IMR-90 (cell line): Measurements from ENCODE around the gene H2BK1. TPM values are rescaled to one million over a fixed set of nuclear protein-coding genes. Genes with fewer than 3 reads are reported as not detected.

ENCODE experiments used
- ATAC-seq: fragments of 200-7000 bp; cut with Tn5 transposase; 2 replicates; pipeline ENCODE4 v1.9.1; 2020; ENCODE audit warnings: low read depth, mild to moderate bottlenecking, moderate library complexity
- BruUV-seq: library from RNA; stranded (reverse); fragments of 400-500 nt; replicated peaks from 2 replicates; lab custom pipeline; 2021; lab: Mats Ljungman, UMichigan
- CTCF ChIA-PET: fragments of 300-600 bp; formaldehyde crosslinking; extraction: SDS; loops from one replicate; lab custom pipeline; 2021; ENCODE audit warnings: antibody characterized with exemption; lab: Yijun Ruan, JAX
- POLR2A ChIA-PET: fragments of 300-600 bp; sonication (Branson Sonifier 250); formaldehyde crosslinking; loops from one replicate; lab custom pipeline; 2022; ENCODE audit warnings: antibody characterized with exemption; ENCODE audit not compliant: unreplicated experiment; lab: Charles Lee
- DNase-seq: peaks from one replicate; pipeline ENCODE4 v3.0.0; 2013
- H2AFZ ChIP-seq: replicated peaks from 2 replicates; pipeline ENCODE3; 2013; ENCODE audit warnings: low read length, mild to moderate bottlenecking; ENCODE audit not compliant: poor library complexity
- H2AK5ac ChIP-seq: 2 replicates; pipeline ENCODE4 v1.6.1; 2013; ENCODE audit warnings: low read depth, low read length, inconsistent platforms
- H2AK9ac ChIP-seq: replicated peaks from 2 replicates; pipeline ENCODE3; 2013; ENCODE audit warnings: mild to moderate bottlenecking, low read depth, low read length, moderate library complexity; ENCODE audit not compliant: poor library complexity
- H2BK120ac ChIP-seq: 2 replicates; pipeline ENCODE4 v1.6.1; 2013; ENCODE audit warnings: low read depth, low read length, inconsistent platforms
- H2BK15ac ChIP-seq: 3 replicates; pipeline ENCODE4 v1.6.1; 2013; ENCODE audit warnings: low read depth, low read length, inconsistent platforms
- H2BK20ac ChIP-seq: 2 replicates; pipeline ENCODE4 v1.6.1; 2013; ENCODE audit warnings: low read depth, mild to moderate bottlenecking, inconsistent platforms, low read length, moderate library complexity
- H2BK5ac ChIP-seq: 2 replicates; pipeline ENCODE4 v1.6.1; 2013; ENCODE audit warnings: mild to moderate bottlenecking, low read depth, low read length, inconsistent platforms; ENCODE audit not compliant: poor library complexity, severe bottlenecking
- H3K14ac ChIP-seq: replicated peaks from 2 replicates; pipeline ENCODE4 v1.6.1; 2013; ENCODE audit warnings: low read depth, low read length, inconsistent platforms
- H3K18ac ChIP-seq: 2 replicates; pipeline ENCODE4 v1.6.1; 2013; ENCODE audit warnings: low read depth, low read length, control low read depth
- H3K23ac ChIP-seq: 2 replicates; pipeline ENCODE4 v1.6.1; 2013; ENCODE audit warnings: low read depth, low read length, inconsistent platforms
- H3K27ac ChIP-seq: 2 replicates; pipeline ENCODE4 v1.5.1; 2013; ENCODE audit warnings: mild to moderate bottlenecking, control low read depth, low read length; ENCODE audit not compliant: insufficient read depth
- H3K27me3 ChIP-seq: 2 replicates; pipeline ENCODE4 v1.6.1; 2013; ENCODE audit warnings: low read length; ENCODE audit not compliant: control insufficient read depth, insufficient read depth
- H3K36me3 ChIP-seq: 2 replicates; pipeline ENCODE4 v1.6.1; 2013; ENCODE audit warnings: low read length, mixed read lengths; ENCODE audit not compliant: control insufficient read depth, insufficient read depth
- H3K4ac ChIP-seq: 2 replicates; pipeline ENCODE4 v1.6.1; 2013; ENCODE audit warnings: low read depth, low read length, inconsistent platforms
- H3K4me1 ChIP-seq: 2 replicates; pipeline ENCODE4 v1.6.1; 2013; ENCODE audit warnings: low read length, mixed read lengths; ENCODE audit not compliant: control insufficient read depth, insufficient read depth
- H3K4me2 ChIP-seq: 2 replicates; pipeline ENCODE4 v1.6.1; 2013; ENCODE audit warnings: low read depth, mild to moderate bottlenecking, control low read depth, low read length, moderate library complexity
- H3K4me3 ChIP-seq: 2 replicates; pipeline ENCODE4 v1.5.1; 2013; ENCODE audit warnings: low read depth, mild to moderate bottlenecking, control low read depth, low read length, moderate library complexity; ENCODE audit not compliant: insufficient read depth
- H3K56ac ChIP-seq: 2 replicates; pipeline ENCODE4 v1.6.1; 2013; ENCODE audit warnings: low read length, inconsistent platforms; ENCODE audit not compliant: insufficient read depth; ENCODE audit errors: extremely low read depth
- H3K79me1 ChIP-seq, 2 experiments: 2 replicates each; pipeline ENCODE4 v1.6.1; 2013; ENCODE audit warnings: low read length in 2 of 2, inconsistent platforms in 1 of 2, low read depth in 1 of 2
- H3K9ac ChIP-seq: 2 replicates; pipeline ENCODE4 v1.6.1; 2013; ENCODE audit warnings: low read depth, low read length, control low read depth
- H3K9me1 ChIP-seq: 2 replicates; pipeline ENCODE4 v1.6.1; 2013; ENCODE audit warnings: low read length, inconsistent platforms; ENCODE audit not compliant: insufficient read depth
- H3K9me3 ChIP-seq: 2 replicates; pipeline ENCODE4 v1.6.1; 2013; ENCODE audit warnings: low read length; ENCODE audit not compliant: control insufficient read depth, insufficient read depth
- H4K20me1 ChIP-seq: 2 replicates; pipeline ENCODE4 v1.6.1; 2013; ENCODE audit warnings: low read length, inconsistent platforms; ENCODE audit not compliant: insufficient read depth
- H4K5ac ChIP-seq: 2 replicates; pipeline ENCODE4 v1.6.1; 2013; ENCODE audit warnings: mild to moderate bottlenecking, low read depth, low read length, control low read depth
- H4K8ac ChIP-seq, 2 experiments: 2 replicates each; pipeline ENCODE4 v1.6.1; 2013; ENCODE audit warnings: low read depth in 2 of 2, low read length in 2 of 2, control low read depth in 1 of 2, inconsistent platforms in 1 of 2
- H4K91ac ChIP-seq: 2 replicates; pipeline ENCODE4 v1.6.1; 2013; ENCODE audit warnings: low read depth, low read length, inconsistent platforms; ENCODE audit not compliant: insufficient read depth
- BHLHE40 ChIP-seq: fragments of 150-350 bp; IDR thresholded peaks from 2 replicates; pipeline ENCODE4 v1.6.1; 2016; ENCODE audit warnings: mild to moderate bottlenecking, low read depth, low read length
- CEBPB ChIP-seq: IDR thresholded peaks from 2 replicates; pipeline ENCODE4 v1.6.1; 2012; ENCODE audit warnings: low read depth, low read length, improper control_type of control experiment
- FOS ChIP-seq: fragments of 150-350 bp; IDR thresholded peaks from 2 replicates; pipeline ENCODE4 v1.6.1; 2016; ENCODE audit warnings: low read depth, low read length
- MAZ ChIP-seq: IDR thresholded peaks from 2 replicates; pipeline ENCODE4 v1.6.1; 2012; ENCODE audit warnings: low read depth, mild to moderate bottlenecking, low read length, improper control_type of control experiment, moderate library complexity, borderline replicate concordance
- MXI1 ChIP-seq: IDR thresholded peaks from 2 replicates; pipeline ENCODE4 v1.6.1; 2012; ENCODE audit warnings: low read depth, mild to moderate bottlenecking, low read length, moderate library complexity, borderline replicate concordance
- NFE2L2 ChIP-seq: fragments of 150-350 bp; IDR thresholded peaks from 2 replicates; pipeline ENCODE4 v1.6.1; 2016; ENCODE audit warnings: low read depth, mild to moderate bottlenecking, low read length
- RAD21 ChIP-seq: IDR thresholded peaks from 2 replicates; pipeline ENCODE4 v1.6.1; 2012; ENCODE audit warnings: low read length, improper control_type of control experiment
- RFX5 ChIP-seq: IDR thresholded peaks from 2 replicates; pipeline ENCODE4 v1.8.0; 2012; ENCODE audit warnings: low read depth, mild to moderate bottlenecking, low read length, moderate library complexity
- SMC3 ChIP-seq: fragments of 150-350 bp; IDR thresholded peaks from 2 replicates; pipeline ENCODE4 v1.6.1; 2016; ENCODE audit warnings: low read depth, mild to moderate bottlenecking, antibody characterized with exemption, low read length, moderate library complexity
- WGBS, 2 experiments: methylation state at CpG; one replicate each; pipeline versions ENCODE4 v1.1.5 to v1.1.7; 2013; ENCODE audit warnings: missing lambda C conversion rate in 2 of 2; ENCODE audit not compliant: insufficient read length in 1 of 2; ENCODE audit errors: extremely low coverage in 2 of 2; 5-methylcytosine and 5-hydroxymethylcytosine counted together
- dilution Hi-C: fragments of 300-500 bp; cut with HindIII; formaldehyde crosslinking; loops from one replicate; pipeline ENCODE4 v1.14.3; 2018; ENCODE audit warnings: low sequenced_read_pairs; ENCODE audit not compliant: unreplicated experiment
- in situ Hi-C: fragments of 300-500 bp; cut with MboI; formaldehyde crosslinking; loops from 3 replicates; pipeline ENCODE4 v1.14.3; 2019; ENCODE audit warnings: low sequenced_read_pairs, inconsistent platforms, mixed read lengths
- intact Hi-C: fragments of 100-400 bp; cut with micrococcal nuclease; formaldehyde crosslinking; loops from 2 replicates; pipeline ENCODE4 v1.10.0; 2022
- polyA plus RNA-seq, 3 experiments: library from polyadenylated mRNA; depleted of rRNA; stranded (reverse); fragments of >200 nt; gene quantifications; 2 replicates each; pipeline ENCODE4 v1.2.3, GENCODE V29; 2012; ENCODE audit warnings: low replicate concordance in 1 of 3
- total RNA-seq: library from RNA; depleted of rRNA; stranded (reverse); fragments of >200 nt; gene quantifications from 2 replicates; pipeline ENCODE4 v1.2.3, GENCODE V29; 2012
- TF ChIP-seq, protein P1 (sequence below): fragments of 150-350 bp; IDR thresholded peaks from 2 replicates; pipeline ENCODE4 v1.6.1; 2017; ENCODE audit warnings: mild to moderate bottlenecking, antibody characterized with exemption, low read length, low read depth
- TF ChIP-seq, protein P2 (sequence below): fragments of 150-350 bp; IDR thresholded peaks from 2 replicates; pipeline ENCODE4 v1.6.1; 2016; ENCODE audit warnings: low read depth, mild to moderate bottlenecking, low read length, moderate library complexity, borderline replicate concordance

Gene H2BK1
- total and polyA plus RNA-seq, 2 of the 4 experiments (the other 2 are of a cell fraction): not detected

DNA sequence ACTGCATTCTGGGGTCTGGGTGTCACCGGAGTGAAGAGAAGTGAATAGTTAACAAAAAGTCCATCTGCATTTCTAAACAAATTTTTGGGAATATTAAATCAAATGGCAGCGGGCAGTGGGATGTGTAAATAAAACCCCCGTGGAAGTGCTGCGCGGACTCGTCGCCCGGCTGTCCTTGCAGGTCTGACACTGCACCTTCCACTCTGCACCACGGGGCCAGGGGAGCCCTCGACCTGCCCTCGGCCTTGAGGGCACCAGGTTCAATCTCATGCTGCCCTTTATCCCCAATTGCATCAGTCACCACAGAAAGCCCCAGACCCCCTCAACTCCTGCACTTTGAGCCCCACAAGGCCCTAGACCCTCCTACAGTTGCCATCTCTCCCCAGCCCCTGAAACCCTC is 44.6 kb upstream of the H2BK1 start:
- H3K56ac ChIP-seq: no peak overlapping the region
- H3K18ac ChIP-seq: no peak overlapping the region
- no peak overlapping the region for H2BK120ac ChIP-seq
- H3K27me3 ChIP-seq: peaks cover 12% of the 10 kb centered on the region
- WGBS, 2 experiments: 78% methylated on average over 7 of the region's 11 CpGs; no CpG with 5 or more reads in 1 of the 2 experiments
- CTCF ChIA-PET: no interaction called here
- no peak overlapping the region for H3K27ac ChIP-seq
- no peak overlapping the region for H3K4me3 ChIP-seq
- H4K91ac ChIP-seq: no peak overlapping the region
- no peak overlapping the region for H4K8ac ChIP-seq
- TF ChIP-seq, protein P1, sequence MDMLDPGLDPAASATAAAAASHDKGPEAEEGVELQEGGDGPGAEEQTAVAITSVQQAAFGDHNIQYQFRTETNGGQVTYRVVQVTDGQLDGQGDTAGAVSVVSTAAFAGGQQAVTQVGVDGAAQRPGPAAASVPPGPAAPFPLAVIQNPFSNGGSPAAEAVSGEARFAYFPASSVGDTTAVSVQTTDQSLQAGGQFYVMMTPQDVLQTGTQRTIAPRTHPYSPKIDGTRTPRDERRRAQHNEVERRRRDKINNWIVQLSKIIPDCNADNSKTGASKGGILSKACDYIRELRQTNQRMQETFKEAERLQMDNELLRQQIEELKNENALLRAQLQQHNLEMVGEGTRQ: no peak
- TF ChIP-seq FOS (no peak), BHLHE40 (no peak), MXI1 (no peak), RAD21 (no peak), SMC3 (no peak), RFX5 (no peak), NFE2L2 (no peak), CEBPB (no peak), MAZ (no peak)
- TF ChIP-seq, protein P2, sequence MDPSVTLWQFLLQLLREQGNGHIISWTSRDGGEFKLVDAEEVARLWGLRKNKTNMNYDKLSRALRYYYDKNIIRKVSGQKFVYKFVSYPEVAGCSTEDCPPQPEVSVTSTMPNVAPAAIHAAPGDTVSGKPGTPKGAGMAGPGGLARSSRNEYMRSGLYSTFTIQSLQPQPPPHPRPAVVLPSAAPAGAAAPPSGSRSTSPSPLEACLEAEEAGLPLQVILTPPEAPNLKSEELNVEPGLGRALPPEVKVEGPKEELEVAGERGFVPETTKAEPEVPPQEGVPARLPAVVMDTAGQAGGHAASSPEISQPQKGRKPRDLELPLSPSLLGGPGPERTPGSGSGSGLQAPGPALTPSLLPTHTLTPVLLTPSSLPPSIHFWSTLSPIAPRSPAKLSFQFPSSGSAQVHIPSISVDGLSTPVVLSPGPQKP: no peak
- no peaks in the 10 kb centered on the region for H3K36me3 ChIP-seq
- no peak overlapping the region for H2BK15ac ChIP-seq
- no peak overlapping the region for H4K5ac ChIP-seq
- H2BK5ac ChIP-seq: no peak overlapping the region
- H3K9me3 ChIP-seq: no peaks in the 10 kb centered on the region
- no peak overlapping the region for H2AK9ac ChIP-seq
- intact Hi-C loops: no loop called here
- no peak overlapping the region for H2BK20ac ChIP-seq
- H3K14ac ChIP-seq: no peak overlapping the region
- H3K4ac ChIP-seq: no peak overlapping the region
- no peak overlapping the region for H3K4me2 ChIP-seq
- H3K23ac ChIP-seq: no peak overlapping the region; the same call in 1 of the 2 replicates
- dilution Hi-C loops: no loop called here
- no peaks in the 10 kb centered on the region for H4K20me1 ChIP-seq
- no peak overlapping the region for H2AFZ ChIP-seq
- DNase-seq (no peak), ATAC-seq (no peak)
- in situ Hi-C loops: no loop called here
- H3K9ac ChIP-seq: no peak overlapping the region
- peaks cover 10% of the 10 kb centered on the region for H3K9me1 ChIP-seq
- peaks cover 5 to 26% of the 10 kb centered on the region in 2 experiments; a peak in 2 of 4 replicates for H3K79me1 ChIP-seq
- H2AK5ac ChIP-seq: no peak overlapping the region
- peaks cover 15% of the 10 kb centered on the region for H3K4me1 ChIP-seq
- POLR2A ChIA-PET: no interaction called here
- no TSS peak for BruUV-seq
